A673 (cell line): ENCODE results near the gene CARD11.

Experiments used
- EZH2 ChIP-seq: fragments of 200-600 bp; sonication (generic); IDR thresholded peaks from 2 replicates; pipeline ENCODE4 v1.6.1; 2017; ENCODE audit warnings: borderline replicate concordance, low read depth, mild to moderate bottlenecking, mixed read lengths, antibody characterized with exemption, low read length; ENCODE audit not compliant: poor library complexity, severe bottlenecking
- TF ChIP-seq, protein P1 (sequence below): fragments of 300-800, 200-600 bp; sonication (generic); conservative IDR thresholded peaks from 2 replicates; pipeline ENCODE4 v1.5.1; 2017; ENCODE audit warnings: low read depth, mild to moderate bottlenecking, antibody characterized with exemption, low read length, moderate library complexity, mixed read lengths

DNA sequence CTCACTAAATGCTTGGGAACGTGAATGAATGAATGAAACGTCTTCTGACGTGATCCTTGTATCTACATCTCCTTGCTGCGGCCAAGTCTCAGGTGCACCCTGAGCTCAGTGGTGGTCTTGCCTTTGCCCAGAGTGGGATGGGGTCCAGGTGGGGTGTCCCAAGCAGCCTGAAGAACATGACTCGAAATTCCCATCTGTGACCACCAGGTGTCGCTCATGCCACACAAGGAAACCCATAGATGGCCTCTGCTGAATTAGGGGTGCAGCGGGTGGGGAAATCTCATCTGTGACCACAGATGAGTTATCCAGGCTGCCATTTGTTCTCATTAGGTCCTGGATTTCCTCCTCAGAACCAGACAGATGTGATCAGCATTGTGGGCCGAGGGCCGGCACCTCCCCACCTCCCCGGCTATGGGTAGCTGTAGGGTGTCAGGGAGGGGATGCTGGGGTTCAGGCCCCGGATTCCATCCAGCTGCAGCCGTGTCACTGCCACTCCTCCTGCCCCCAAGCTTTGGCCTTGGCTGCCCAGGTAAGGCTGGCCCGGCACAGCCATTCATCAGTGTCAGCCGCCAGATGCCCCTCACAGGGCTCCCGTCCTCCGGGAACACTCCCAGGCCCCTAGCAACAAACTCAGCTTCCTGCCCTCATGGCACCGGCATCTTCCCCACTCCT, 178.5 kb downstream of the CARD11 start:
- TF ChIP-seq EZH2 = no peak
- TF ChIP-seq, protein P1, sequence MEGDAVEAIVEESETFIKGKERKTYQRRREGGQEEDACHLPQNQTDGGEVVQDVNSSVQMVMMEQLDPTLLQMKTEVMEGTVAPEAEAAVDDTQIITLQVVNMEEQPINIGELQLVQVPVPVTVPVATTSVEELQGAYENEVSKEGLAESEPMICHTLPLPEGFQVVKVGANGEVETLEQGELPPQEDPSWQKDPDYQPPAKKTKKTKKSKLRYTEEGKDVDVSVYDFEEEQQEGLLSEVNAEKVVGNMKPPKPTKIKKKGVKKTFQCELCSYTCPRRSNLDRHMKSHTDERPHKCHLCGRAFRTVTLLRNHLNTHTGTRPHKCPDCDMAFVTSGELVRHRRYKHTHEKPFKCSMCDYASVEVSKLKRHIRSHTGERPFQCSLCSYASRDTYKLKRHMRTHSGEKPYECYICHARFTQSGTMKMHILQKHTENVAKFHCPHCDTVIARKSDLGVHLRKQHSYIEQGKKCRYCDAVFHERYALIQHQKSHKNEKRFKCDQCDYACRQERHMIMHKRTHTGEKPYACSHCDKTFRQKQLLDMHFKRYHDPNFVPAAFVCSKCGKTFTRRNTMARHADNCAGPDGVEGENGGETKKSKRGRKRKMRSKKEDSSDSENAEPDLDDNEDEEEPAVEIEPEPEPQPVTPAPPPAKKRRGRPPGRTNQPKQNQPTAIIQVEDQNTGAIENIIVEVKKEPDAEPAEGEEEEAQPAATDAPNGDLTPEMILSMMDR = peak; percentile 95
